OCI-LY3 (cell line): ENCODE data around the gene CLIC5.

Experiments used
- EZH2phosphoT487 ChIP-seq: fragments of 200-600 bp; shearing (Covaris generic); IDR thresholded peaks from 2 replicates; pipeline ENCODE4 v1.6.1; 2018; ENCODE audit warnings: antibody characterized with exemption, mixed run types, low read depth
- TF ChIP-seq, protein P1 (sequence below): fragments of 200-600, 300-600 bp; sonication (generic); IDR thresholded peaks from 2 replicates; pipeline ENCODE4 v1.5.1; 2014; ENCODE audit warnings: antibody characterized with exemption, low read length, low read depth

- TF ChIP-seq, protein P1, sequence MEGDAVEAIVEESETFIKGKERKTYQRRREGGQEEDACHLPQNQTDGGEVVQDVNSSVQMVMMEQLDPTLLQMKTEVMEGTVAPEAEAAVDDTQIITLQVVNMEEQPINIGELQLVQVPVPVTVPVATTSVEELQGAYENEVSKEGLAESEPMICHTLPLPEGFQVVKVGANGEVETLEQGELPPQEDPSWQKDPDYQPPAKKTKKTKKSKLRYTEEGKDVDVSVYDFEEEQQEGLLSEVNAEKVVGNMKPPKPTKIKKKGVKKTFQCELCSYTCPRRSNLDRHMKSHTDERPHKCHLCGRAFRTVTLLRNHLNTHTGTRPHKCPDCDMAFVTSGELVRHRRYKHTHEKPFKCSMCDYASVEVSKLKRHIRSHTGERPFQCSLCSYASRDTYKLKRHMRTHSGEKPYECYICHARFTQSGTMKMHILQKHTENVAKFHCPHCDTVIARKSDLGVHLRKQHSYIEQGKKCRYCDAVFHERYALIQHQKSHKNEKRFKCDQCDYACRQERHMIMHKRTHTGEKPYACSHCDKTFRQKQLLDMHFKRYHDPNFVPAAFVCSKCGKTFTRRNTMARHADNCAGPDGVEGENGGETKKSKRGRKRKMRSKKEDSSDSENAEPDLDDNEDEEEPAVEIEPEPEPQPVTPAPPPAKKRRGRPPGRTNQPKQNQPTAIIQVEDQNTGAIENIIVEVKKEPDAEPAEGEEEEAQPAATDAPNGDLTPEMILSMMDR: no peak
- TF ChIP-seq EZH2phosphoT487: no peak
Observed at GRCh38 chr6:46014046-46014445, 1.6 kb downstream of the CLIC5 start.
